HG03039 (cell line): ENCODE measurements around the gene UMODL1.

Source experiments
- ATAC-seq: cut with Tn5 transposase; IDR thresholded peaks from one replicate; pipeline ENCODE4 v1.9.1; 2021; ENCODE audit warnings: mild to moderate bottlenecking, moderate library complexity; ENCODE audit not compliant: unreplicated experiment

Gene UMODL1, protein sequence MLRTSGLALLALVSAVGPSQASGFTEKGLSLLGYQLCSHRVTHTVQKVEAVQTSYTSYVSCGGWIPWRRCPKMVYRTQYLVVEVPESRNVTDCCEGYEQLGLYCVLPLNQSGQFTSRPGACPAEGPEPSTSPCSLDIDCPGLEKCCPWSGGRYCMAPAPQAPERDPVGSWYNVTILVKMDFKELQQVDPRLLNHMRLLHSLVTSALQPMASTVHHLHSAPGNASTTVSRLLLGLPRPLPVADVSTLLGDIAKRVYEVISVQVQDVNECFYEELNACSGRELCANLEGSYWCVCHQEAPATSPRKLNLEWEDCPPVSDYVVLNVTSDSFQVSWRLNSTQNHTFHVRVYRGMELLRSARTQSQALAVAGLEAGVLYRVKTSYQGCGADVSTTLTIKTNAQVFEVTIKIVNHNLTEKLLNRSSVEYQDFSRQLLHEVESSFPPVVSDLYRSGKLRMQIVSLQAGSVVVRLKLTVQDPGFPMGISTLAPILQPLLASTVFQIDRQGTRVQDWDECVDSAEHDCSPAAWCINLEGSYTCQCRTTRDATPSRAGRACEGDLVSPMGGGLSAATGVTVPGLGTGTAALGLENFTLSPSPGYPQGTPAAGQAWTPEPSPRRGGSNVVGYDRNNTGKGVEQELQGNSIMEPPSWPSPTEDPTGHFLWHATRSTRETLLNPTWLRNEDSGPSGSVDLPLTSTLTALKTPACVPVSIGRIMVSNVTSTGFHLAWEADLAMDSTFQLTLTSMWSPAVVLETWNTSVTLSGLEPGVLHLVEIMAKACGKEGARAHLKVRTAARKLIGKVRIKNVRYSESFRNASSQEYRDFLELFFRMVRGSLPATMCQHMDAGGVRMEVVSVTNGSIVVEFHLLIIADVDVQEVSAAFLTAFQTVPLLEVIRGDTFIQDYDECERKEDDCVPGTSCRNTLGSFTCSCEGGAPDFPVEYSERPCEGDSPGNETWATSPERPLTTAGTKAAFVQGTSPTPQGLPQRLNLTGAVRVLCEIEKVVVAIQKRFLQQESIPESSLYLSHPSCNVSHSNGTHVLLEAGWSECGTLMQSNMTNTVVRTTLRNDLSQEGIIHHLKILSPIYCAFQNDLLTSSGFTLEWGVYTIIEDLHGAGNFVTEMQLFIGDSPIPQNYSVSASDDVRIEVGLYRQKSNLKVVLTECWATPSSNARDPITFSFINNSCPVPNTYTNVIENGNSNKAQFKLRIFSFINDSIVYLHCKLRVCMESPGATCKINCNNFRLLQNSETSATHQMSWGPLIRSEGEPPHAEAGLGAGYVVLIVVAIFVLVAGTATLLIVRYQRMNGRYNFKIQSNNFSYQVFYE

DNA sequence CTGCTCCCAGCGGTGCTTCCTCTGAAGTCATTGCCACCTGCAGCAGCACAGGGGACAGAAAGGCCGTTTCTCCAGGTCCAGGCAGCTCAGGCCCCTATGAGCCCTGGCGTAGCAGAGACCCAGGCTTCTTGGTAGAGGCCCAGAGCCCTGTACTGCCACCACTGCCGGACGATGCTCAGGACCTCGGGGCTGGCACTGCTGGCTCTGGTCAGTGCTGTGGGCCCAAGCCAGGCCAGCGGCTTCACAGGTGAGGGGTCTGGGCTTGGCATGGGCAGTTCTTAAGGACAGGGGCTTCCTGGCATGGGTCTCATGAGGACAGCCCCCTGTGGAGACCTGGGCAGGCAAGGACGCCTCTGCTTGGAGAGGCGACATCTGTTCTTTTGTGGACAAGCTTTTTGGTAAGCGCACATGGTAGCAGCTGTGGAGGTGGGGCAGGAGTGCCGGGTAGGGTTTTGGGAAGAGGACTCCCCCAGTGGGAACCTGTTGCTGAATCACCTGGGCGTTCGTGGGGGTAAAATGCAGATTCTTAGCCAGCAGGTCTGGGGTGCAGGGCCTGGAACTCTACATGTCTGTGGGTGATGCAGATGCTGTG lies at the start of gene UMODL1:
Gene UMODL1 (plus strand): TSS at position 172 of the 592 bp plus-strand sequence. CDS start 0 bp downstream, at position 172.
- ATAC-seq: no peak

- no peak for ATAC-seq
Observed at GRCh38 chr21:42021371-42022090, 49.6 kb upstream of the UMODL1 start.

DNA sequence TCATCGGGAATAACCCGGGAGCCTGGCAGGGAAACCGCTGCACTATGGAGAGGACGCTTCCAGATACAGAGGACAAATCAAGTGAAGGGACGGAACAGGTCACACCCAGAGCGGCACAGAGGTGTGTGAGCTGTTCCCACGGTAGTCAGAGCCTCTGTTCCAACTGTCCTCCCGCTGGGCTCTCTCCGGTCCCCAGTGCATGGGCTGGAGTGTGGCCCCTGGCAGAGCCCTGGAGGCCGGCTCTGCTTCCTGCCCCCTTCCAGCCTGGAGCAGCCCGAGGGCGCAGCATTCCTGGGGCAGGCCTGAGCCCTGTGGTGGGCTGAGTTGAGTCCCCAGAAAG lies 49.1 kb upstream of the UMODL1 start:
- ATAC-seq: no peak

DNA sequence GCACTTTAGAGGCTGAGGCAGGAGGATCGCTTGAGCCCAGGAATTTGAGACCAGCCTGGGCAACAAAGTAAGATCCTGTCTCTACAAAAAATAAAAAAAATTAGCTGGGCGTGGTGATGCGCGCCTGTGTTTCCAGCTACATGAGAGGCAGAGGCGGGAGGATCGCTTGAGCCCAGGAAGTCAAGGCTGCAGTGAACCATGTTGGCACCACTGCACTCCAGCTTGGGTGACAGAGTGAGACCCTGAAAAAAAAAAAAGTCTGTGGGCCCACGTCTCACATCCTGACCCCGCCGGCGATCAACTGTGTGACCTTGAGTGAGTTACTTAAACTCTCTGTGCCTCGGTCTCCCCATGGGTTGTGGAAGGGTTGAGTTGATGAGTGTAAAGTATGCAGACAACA lies 48.2 kb upstream of the UMODL1 start:
- no peak for ATAC-seq

DNA sequence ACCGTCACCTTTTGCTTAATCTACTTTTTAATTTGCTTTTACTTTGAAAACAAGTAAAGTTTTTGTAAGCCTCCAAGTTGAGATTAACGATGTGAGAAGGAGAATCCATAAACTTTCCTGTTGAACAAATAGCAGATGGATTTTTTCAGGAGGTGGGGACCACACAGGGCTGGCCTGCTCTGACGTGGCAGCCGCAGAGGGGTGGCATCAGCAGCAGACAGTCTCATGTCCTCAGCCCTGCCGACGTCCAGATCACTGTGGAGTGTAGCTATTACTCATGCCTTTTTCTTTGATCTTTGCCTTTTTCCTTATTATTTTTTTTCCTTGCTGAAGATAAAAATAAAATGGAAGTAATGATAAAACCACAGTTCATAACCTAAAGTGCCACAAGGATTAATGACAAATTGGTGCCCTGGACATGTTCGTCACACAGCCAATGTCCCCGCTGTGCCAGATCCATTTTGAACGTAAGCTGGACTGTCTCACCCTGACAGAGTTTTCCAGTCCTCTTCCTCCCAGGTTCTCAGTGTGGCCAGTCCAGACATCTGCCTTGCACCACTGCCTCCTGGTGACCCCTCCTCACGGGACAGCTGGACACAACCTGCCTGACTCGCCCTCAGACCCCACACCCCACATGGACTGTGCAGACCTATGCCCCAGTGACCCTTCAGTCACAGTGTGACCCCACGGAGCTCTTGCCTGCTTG lies 45.6 kb upstream of the UMODL1 start:
- no peak for ATAC-seq

GRCh38 chr21:42026082-42026435 lies 45.1 kb upstream of the UMODL1 start:
- ATAC-seq: no peak

DNA sequence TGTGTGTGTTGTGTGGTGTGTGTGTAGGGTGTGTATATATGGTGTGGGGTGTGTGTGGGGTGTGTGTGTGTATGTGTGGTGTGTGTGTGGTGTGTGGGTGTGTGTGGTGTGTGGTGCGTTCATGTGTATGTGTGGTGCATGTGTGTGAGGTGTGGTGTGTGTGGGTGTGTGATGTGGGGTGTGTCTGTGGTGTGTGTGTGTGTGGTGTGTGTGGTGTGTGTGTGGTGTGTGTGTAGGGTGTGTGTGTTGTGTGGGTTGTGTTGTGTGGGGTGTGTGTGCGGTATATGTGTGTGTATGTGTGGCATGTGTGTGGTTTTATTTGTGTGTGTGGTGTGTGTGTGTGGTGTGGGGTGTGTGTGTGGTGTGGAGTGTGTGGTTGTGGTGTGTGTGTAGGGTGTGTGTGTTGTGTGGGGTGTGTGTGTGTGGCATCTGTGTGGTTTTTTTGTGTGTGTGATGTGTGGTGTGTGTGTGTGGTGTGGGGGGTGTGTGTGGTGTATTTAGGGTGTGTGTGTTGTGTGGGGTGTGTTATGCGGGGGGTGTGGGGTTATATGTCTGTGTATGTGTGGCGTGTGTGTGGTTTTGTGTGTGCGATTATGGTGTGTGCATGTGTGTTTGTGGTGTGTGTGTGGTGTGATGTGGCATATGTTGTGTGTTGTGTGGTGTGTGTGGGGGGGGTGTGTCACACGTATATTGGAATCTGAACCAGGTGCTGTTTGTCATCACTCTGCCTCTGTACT lies 43.9 kb upstream of the UMODL1 start:
- no peak for ATAC-seq

DNA sequence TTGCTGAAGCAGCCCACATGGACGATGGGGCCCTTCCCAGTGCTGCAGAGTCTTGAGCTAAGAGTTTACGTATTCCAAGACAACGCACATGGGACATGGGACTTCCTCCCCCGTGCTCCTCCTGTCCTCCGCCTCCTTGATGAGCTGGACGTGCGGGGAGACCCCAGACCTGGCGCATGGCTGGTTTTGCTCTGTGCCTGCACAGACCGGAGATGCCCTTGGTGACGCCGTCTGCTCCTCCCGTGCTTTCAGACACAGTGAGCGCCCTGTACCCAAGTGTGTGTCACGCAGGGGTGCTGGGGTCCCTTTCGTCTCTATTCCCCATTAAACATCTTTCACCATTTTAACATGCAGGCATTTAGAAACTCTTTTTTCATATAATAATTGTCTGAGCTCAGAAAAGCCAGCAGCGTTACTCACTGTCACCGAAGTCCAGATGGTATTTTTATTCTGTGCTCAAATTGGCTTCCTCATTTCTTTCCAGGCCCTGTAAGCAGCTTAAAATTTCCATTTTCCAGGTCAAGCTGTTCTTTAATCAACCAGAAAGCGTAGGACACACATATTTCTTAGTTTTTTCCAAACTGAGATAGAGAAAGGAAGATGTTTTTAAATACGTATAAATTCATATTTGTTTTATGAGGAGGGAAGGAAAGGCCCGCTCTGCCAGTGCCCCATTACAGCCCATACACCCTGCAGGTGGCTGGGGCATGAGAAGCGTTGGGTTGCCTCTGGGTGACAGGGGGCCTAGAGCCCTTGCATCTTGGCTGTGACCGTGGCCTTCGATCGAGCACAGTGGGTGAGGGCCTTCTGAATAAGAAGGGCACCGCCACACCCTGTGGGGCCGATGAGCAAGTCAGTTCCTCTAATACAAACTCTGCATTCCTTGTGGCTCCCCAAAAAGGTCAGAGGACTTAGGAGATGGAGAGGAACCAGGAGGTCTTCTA lies 43.0 kb upstream of the UMODL1 start:
- ATAC-seq: no peak

- no peak for ATAC-seq
Observed at GRCh38 chr21:42028766-42029425, 42.2 kb upstream of the UMODL1 start.

GRCh38 chr21:42030311-42030710 lies 40.8 kb upstream of the UMODL1 start:
- no peak for ATAC-seq

DNA sequence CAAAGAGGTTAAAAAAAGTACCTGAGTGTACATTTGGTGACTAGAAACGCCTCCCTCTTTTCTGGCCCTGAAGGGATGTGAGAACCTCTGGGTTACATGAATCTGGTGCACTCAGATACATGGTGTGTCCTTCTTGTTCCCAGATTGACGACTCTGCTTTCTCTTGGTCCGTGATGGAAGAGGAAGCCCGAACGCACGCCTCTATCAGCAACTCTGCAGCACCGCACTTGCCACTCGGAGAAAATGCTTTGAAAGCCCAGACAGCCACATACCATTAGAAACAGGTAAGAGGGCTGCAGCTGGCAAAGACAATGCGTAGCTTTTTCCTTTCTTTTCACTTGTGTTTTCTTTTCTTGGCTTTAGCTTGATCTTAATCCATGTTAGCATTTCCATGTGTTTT lies 39.9 kb upstream of the UMODL1 start:
- ATAC-seq: no peak

- no peak for ATAC-seq
Observed at GRCh38 chr21:42031816-42032215, 39.3 kb upstream of the UMODL1 start.

- ATAC-seq: no peak
Observed at GRCh38 chr21:42032266-42032665, 38.9 kb upstream of the UMODL1 start.

- no peak for ATAC-seq
Observed at GRCh38 chr21:42032968-42033367, 38.1 kb upstream of the UMODL1 start.

- no peak for ATAC-seq
Observed at GRCh38 chr21:42036313-42036712, 34.8 kb upstream of the UMODL1 start.

DNA sequence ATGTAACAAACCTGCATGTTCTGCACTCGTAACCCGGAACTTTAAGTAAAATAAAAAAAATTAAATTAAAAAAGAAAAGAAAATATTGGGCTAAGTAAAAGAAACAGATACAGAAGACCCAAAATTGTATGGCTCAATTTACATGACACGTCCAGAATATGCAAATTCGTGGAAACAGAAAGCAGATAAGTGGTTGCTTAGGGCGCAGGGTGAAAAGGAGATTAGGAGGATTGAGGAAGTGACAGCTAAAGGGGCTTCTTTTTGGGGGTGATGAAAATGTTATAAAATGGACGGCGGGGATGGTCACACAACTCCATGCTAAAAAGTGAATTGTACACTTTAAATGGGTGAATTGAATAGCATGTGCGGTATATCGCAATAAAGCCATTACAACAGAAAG lies 33.6 kb upstream of the UMODL1 start:
- ATAC-seq: no peak

DNA sequence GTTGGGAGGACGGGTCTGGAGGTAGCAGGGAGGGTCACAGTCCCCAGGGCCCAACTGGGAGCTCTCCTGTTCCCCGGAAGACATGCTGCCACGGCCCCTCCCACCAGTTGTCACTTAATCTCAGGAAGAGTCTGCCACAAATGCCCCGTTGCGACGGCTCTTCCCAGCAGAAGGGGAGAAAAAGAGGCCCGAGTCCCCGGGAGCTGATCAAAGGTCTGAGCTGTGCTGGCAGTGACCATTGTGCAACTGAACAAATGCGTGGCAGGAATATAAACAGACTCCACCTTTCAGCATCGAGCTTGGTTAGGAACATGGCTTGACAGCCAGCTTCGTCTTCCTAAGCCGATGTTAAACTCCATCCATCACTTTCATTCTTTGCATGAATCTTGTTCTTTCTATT lies 33.2 kb upstream of the UMODL1 start:
- no peak for ATAC-seq
